HG03135 (cell line): ENCODE data around the gene ERH.
"Not testable (repeated sequence)": the region's sequence is repeated elsewhere in the genome, so short reads cannot be mapped to it uniquely, and the experiment has no call there.

Experiments
- ATAC-seq: cut with Tn5 transposase; IDR thresholded peaks from one replicate; pipeline ENCODE4 v1.9.1; 2021; ENCODE audit warnings: mild to moderate bottlenecking, moderate library complexity; ENCODE audit not compliant: unreplicated experiment

The ERH gene

GRCh38 chr14:69398053-69398817 is at the start of gene ERH, which contains the start of gene SLC39A9:
Gene ERH, minus strand, starts transcription at chr14:69398299. Its CDS starts 66 bp downstream, at chr14:69398233.
Gene SLC39A9, plus strand, starts transcription at chr14:69398692. Its CDS starts 678 bp downstream, at chr14:69399370.
- ATAC-seq = peak; percentile 90

GRCh38 chr14:69443296-69443805 is 45.3 kb upstream of the ERH start:
- no peak for ATAC-seq

- ATAC-seq = peak; percentile 82
These were observed 43.8 kb upstream of the ERH start for GRCh38 chr14:69441948-69442347.

GRCh38 chr14:69439521-69440270 is 41.6 kb upstream of the ERH start:
- ATAC-seq = no peak

GRCh38 chr14:69432364-69432763 is 34.3 kb upstream of the ERH start:
- ATAC-seq = no peak

- no peak for ATAC-seq
These were observed 32.3 kb upstream of the ERH start for GRCh38 chr14:69430306-69430939.

- ATAC-seq = no peak
These were observed 31.5 kb upstream of the ERH start for GRCh38 chr14:69429643-69430042.

GRCh38 chr14:69428289-69428998 is 30.3 kb upstream of the ERH start:
- ATAC-seq = peak; percentile 55

GRCh38 chr14:69427596-69427995 is 29.5 kb upstream of the ERH start:
- no peak for ATAC-seq

- no peak for ATAC-seq
These were observed 26.2 kb upstream of the ERH start for GRCh38 chr14:69424149-69424923.

GRCh38 chr14:69423279-69423678 is 25.2 kb upstream of the ERH start:
- ATAC-seq = no peak

GRCh38 chr14:69416087-69416486 is 18.0 kb upstream of the ERH start:
- not testable (repeated sequence) for ATAC-seq

- ATAC-seq = no peak
These were observed 15.4 kb upstream of the ERH start for GRCh38 chr14:69413483-69413882.

GRCh38 chr14:69408331-69408960 is 10.3 kb upstream of the ERH start:
- no peak for ATAC-seq

GRCh38 chr14:69405762-69406161 is 7.7 kb upstream of the ERH start:
- no peak for ATAC-seq

- ATAC-seq = no peak
These were observed 6.8 kb upstream of the ERH start for GRCh38 chr14:69404883-69405282.

GRCh38 chr14:69404478-69404877 is 6.4 kb upstream of the ERH start:
- no peak for ATAC-seq

- no peak for ATAC-seq
These were observed 3.7 kb upstream of the ERH start for GRCh38 chr14:69401841-69402240.

GRCh38 chr14:69400154-69400553 is 2.1 kb upstream of the ERH start:
- ATAC-seq = no peak

GRCh38 chr14:69399750-69400149 is 1.7 kb upstream of the ERH start:
- no peak for ATAC-seq
